H54 (cell line): ENCODE measurements around the gene DDX27.

Experiments used
- DNase-seq: peaks from one replicate; pipeline ENCODE4 v3.0.0; 2011; ENCODE audit warnings: low spot score, mixed read lengths; ENCODE audit not compliant: insufficient read length
- FAIRE-seq: peaks from 3 replicates; lab custom pipeline; 2011; peaks lifted over from hg19 to GRCh38; lab: Jason Lieb, UNC
- POLR2A ChIP-seq: IDR thresholded peaks from 2 replicates; pipeline ENCODE4 v1.6.1; 2011; ENCODE audit warnings: low read depth, mild to moderate bottlenecking, low read length

The DDX27 gene

GRCh38 chr20:49281059-49281912 lies 62.1 kb downstream of the DDX27 start:
- no peak for FAIRE-seq
- TF ChIP-seq POLR2A, result no peak
- no peak for DNase-seq

- FAIRE-seq (no peak), DNase-seq (no peak)
- TF ChIP-seq POLR2A, result no peak
These were observed 62.8 kb downstream of the DDX27 start for GRCh38 chr20:49281913-49282467.

DNA sequence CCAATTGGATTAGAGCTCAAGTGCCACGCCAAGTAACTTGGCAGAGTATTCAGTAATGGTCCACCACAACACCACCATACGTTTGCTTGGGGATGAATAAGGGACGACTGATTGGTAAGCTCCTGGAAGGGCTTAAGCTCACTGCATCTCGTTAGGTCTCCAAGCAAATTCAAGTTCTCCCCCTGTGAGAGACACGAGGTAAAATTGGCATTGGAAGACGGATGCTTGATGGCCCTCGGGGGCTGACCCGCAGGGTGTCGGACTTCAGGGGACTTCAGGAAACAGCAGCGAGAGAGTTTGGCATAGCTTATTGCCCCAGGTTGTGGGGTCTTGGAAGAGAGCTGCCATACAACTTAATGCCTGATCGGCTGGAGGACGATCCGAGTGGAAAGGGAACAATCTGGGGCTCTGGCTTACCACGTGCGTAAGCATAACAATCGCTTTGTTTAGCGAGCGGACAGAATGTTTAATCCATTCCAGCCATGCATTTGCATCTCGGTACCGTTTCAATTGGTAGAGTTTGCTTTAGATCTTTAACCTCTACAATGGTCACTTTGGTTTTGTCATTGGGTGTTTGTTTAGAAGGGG lies 63.5 kb downstream of the DDX27 start:
- no peak for TF ChIP-seq POLR2A
- no peak for FAIRE-seq
- DNase-seq, result no peak

DNA sequence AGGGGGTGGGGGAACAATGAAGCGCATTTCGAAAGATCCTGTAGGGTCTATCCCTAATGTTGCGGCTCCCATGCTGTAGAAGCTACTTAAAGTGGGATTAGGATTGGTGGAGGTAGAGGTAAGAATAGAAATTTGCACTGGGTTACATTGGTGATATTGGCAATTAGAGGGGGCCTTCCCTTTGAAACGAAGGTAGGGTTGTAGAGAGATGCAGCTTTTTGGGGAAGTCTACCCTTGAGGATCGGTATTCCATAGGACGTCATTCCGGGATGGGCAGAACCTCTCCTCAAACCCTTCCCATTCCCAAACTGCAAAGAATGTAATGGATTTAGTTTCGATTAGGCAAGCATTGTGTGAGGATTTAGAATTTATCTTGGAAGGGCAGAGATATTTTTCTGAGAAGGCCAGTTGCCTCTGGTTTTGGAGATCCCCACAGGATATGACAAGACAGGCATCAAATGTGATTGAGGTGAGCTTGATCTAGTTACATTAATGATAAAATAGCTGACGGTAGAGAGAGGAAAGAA lies 64.0 kb downstream of the DDX27 start:
- FAIRE-seq (no peak), DNase-seq (no peak)
- no peak for TF ChIP-seq POLR2A

- FAIRE-seq, result no peak
- TF ChIP-seq POLR2A, result no peak
These were observed 64.7 kb downstream of the DDX27 start for GRCh38 chr20:49283703-49284625.

DNA sequence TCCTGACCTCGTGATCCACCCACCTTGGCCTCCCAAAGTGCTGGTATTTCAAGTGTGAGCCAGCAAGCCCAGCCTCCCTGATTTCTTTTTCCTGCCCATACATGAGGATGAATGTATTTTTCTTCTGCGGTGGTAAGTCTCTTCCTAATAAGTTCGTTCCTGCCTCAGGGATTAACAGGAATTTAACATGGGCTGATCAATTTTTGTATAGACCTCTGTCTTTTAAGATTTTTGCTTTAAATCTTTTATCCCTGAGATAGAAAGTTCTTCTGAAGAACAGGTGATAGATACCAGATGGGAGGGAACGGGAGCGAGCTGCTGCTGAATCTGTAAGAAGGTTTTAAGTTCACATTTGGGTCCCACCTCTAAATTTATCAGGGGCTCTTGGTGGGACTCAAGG lies 65.6 kb downstream of the DDX27 start:
- FAIRE-seq (no peak), DNase-seq (no peak)
- TF ChIP-seq POLR2A, result no peak

More at GRCh38 chr20:49283703-49284625, 64.7 kb downstream of the DDX27 start:
- DNase-seq, result no peak

DNA sequence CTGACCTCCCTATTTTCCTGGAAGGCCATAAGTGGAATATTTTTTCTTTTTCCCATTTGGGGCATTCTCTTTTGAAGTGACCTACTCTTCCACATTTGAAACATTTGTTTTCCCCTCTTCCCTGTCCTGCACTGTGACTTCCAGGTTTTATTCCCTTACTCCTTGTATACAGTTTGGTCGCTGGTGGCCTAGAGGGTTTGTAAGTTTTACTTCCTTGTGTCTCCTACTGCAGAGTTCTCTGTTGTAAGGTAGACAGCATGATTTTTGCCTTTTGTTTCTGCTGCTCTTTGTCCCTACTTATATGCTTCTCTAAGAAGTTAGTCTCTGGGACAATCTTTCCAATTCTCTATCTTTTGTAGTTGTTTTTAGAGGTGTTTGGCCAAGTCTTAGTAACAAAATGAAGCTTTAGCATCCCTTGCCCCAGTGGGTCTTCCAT lies 66.0 kb downstream of the DDX27 start:
- no peak for DNase-seq
- TF ChIP-seq POLR2A, result no peak
- FAIRE-seq, result no peak

GRCh38 chr20:49285813-49286494 lies 66.7 kb downstream of the DDX27 start:
- no peak for FAIRE-seq
- DNase-seq, result no peak
- no peak for TF ChIP-seq POLR2A

- TF ChIP-seq POLR2A, result no peak
- DNase-seq (no peak), FAIRE-seq (no peak)
These were observed 67.7 kb downstream of the DDX27 start for GRCh38 chr20:49286689-49287551.

GRCh38 chr20:49287555-49288249 lies 68.5 kb downstream of the DDX27 start:
- no peak for TF ChIP-seq POLR2A
- DNase-seq (no peak), FAIRE-seq (no peak)

GRCh38 chr20:49288250-49288751 lies 69.1 kb downstream of the DDX27 start:
- DNase-seq (no peak), FAIRE-seq (no peak)
- TF ChIP-seq POLR2A, result no peak
